Measurements from ENCODE around the gene AAR2. TPM values are rescaled to one million over a fixed set of nuclear protein-coding genes. Genes with fewer than 3 reads are reported as not detected.

The AAR2 gene
- total RNA-seq, 1 experiment from 2014 or later = 26.1 TPM

GRCh38 chr20:36197271-36197670 lies 39.0 kb upstream of the AAR2 start:
- Histone ChIP-seq H3K9me3 (ENCODE audit: control insufficient read depth, insufficient read depth, low read depth, low read length) (no peaks in the 10 kb centered on the region), H3K27ac (ENCODE audit: low read length) (no peak overlapping the region), H3K27me3 (ENCODE audit: control insufficient read depth, insufficient read depth, low read length) (no peaks in the 10 kb centered on the region; the same call in none of the 2 replicates), H3K4me1 (ENCODE audit: control insufficient read depth, insufficient read depth, low read length) (no peaks in the 10 kb centered on the region), H3K36me3 (ENCODE audit: control insufficient read depth, insufficient read depth, low read length) (no peaks in the 10 kb centered on the region), H3K4me3 (ENCODE audit: low read depth in 2 of 2, low read length in 2 of 2) (no peak overlapping the region)
- POLR2A ChIA-PET = interaction anchor here (0.6 kb wide), 1 partner anchor 237 kb away, joined by 3 read pairs; no protein-coding TSS in a partner anchor
- intact Hi-C loops (cut with micrococcal nuclease; ENCODE audit: unreplicated experiment) = no loop called here
- BruUV-seq (replicated peaks) = no TSS peak
- ATAC-seq (no peak), DNase-seq (ENCODE audit: low read depth, low spot score) (no peak)
- in situ Hi-C loops (cut with HindIII; ENCODE audit: low pct_unique_long_range_greater_than_20kb, low sequenced_read_pairs) = no loop called here
- TF ChIP-seq TCF7L2 (IDR thresholded peaks at IDR 0.05; ENCODE audit: low read depth, low read length) (no peak), SIN3A (IDR thresholded peaks at IDR 0.05; ENCODE audit: borderline replicate concordance, insufficient read depth, low read depth, low read length) (no peak), REST (IDR thresholded peaks at IDR 0.05; ENCODE audit: insufficient read depth in 1 of 2, low read depth in 2 of 2, low read length in 1 of 2) (no peak), POLR2AphosphoS5 (IDR thresholded peaks at IDR 0.05; ENCODE audit: low read depth, low read length) (no peak)
- TF ChIP-seq, protein P1, sequence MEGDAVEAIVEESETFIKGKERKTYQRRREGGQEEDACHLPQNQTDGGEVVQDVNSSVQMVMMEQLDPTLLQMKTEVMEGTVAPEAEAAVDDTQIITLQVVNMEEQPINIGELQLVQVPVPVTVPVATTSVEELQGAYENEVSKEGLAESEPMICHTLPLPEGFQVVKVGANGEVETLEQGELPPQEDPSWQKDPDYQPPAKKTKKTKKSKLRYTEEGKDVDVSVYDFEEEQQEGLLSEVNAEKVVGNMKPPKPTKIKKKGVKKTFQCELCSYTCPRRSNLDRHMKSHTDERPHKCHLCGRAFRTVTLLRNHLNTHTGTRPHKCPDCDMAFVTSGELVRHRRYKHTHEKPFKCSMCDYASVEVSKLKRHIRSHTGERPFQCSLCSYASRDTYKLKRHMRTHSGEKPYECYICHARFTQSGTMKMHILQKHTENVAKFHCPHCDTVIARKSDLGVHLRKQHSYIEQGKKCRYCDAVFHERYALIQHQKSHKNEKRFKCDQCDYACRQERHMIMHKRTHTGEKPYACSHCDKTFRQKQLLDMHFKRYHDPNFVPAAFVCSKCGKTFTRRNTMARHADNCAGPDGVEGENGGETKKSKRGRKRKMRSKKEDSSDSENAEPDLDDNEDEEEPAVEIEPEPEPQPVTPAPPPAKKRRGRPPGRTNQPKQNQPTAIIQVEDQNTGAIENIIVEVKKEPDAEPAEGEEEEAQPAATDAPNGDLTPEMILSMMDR (IDR thresholded peaks at IDR 0.05) = no peak
- CTCF ChIA-PET = interaction anchor here (1.3 kb wide), 1 partner anchor 204 kb away, joined by 3 read pairs; no protein-coding TSS in a partner anchor

- in situ Hi-C loops (cut with HindIII; ENCODE audit: low pct_unique_long_range_greater_than_20kb, low sequenced_read_pairs) (no loop called here), intact Hi-C loops (cut with micrococcal nuclease; ENCODE audit: unreplicated experiment) (loop anchor here (1.0 kb wide), 1 partner anchor 43 kb away; no protein-coding TSS in a partner anchor)
- POLR2A ChIA-PET = no interaction called here
- Histone ChIP-seq H3K9me3 (ENCODE audit: control insufficient read depth, insufficient read depth, low read depth, low read length) (no peaks in the 10 kb centered on the region), H3K4me3 (ENCODE audit: low read depth in 2 of 2, low read length in 2 of 2) (no peak overlapping the region), H3K27me3 (ENCODE audit: control insufficient read depth, insufficient read depth, low read length) (no peaks in the 10 kb centered on the region; the same call in none of the 2 replicates), H3K4me1 (ENCODE audit: control insufficient read depth, insufficient read depth, low read length) (no peaks in the 10 kb centered on the region), H3K36me3 (ENCODE audit: control insufficient read depth, insufficient read depth, low read length) (no peaks in the 10 kb centered on the region), H3K27ac (ENCODE audit: low read length) (no peak overlapping the region)
- TF ChIP-seq REST (IDR thresholded peaks at IDR 0.05; ENCODE audit: insufficient read depth in 1 of 2, low read depth in 2 of 2, low read length in 1 of 2) (no peak), SIN3A (IDR thresholded peaks at IDR 0.05; ENCODE audit: borderline replicate concordance, insufficient read depth, low read depth, low read length) (no peak), POLR2AphosphoS5 (IDR thresholded peaks at IDR 0.05; ENCODE audit: low read depth, low read length) (no peak), TCF7L2 (IDR thresholded peaks at IDR 0.05; ENCODE audit: low read depth, low read length) (no peak)
- TF ChIP-seq, protein P1 (IDR thresholded peaks at IDR 0.05) = peak; percentile 94
- BruUV-seq (replicated peaks) = no TSS peak
- ATAC-seq (peak; percentile 94), DNase-seq (ENCODE audit: low read depth, low spot score) (peak; percentile 68)
- CTCF ChIA-PET = interaction anchor here (0.5 to 1.7 kb wide), 12 partner anchors 10 to 239 kb away, joined by 3 to 8 read pairs (median 4); no protein-coding TSS in a partner anchor
Observed at GRCh38 chr20:36199345-36200257, 36.7 kb upstream of the AAR2 start.

All from Panc1 (cell line).